ENCODE data around the gene HOXB8.
A peak's percentile ranks its signal among the peaks of the same experiment; 100 is the strongest.

- TF ChIP-seq BMI1 (IDR thresholded peaks at IDR 0.05; ENCODE audit: borderline replicate concordance), result no peak
- peak in 1 of 3 experiments; percentile 3; a peak in 1 of 6 replicates for TF ChIP-seq CTCF (IDR thresholded peaks at IDR 0.05 in 2 of 3, conservative IDR thresholded peaks at IDR 0.05 in 1 of 3; ENCODE audit: control insufficient read depth in 2 of 3, extremely low read depth in 1 of 3, insufficient read depth in 1 of 3, low read depth in 3 of 3, low read length in 3 of 3)
- no peak for TF ChIP-seq SIN3A (IDR thresholded peaks at IDR 0.05; ENCODE audit: low read depth, low read length)
- TF ChIP-seq SUZ12 (IDR thresholded peaks at IDR 0.05; ENCODE audit: unreplicated experiment), result no peak
- no peak for TF ChIP-seq ZBTB33 (IDR thresholded peaks at IDR 0.05)
Measured at GRCh38 chr17:48663134-48663924, 48.2 kb upstream of the HOXB8 start.
